MCF 10A (cell line): ENCODE measurements around the gene POC1B. TPM values are rescaled to one million over a fixed set of nuclear protein-coding genes. Genes with fewer than 3 reads are reported as not detected.

Source experiments
- BruUV-seq: library from RNA; stranded (reverse); fragments of 400-500 nt; replicated peaks from 2 replicates; lab custom pipeline; 2021; lab: Mats Ljungman, UMichigan
- CTCF ChIA-PET: fragments of 300-600 bp; sonication (Branson Sonifier 250); formaldehyde crosslinking; extraction: SDS; loops from one replicate; lab custom pipeline; 2021; ENCODE audit warnings: antibody characterized with exemption, inconsistent platforms; lab: Yijun Ruan, JAX
- POLR2A ChIA-PET: fragments of 300-600, 350-650 bp; sonication (Branson Sonifier 250); formaldehyde crosslinking; extraction: SDS; loops from one replicate; lab custom pipeline; 2020; ENCODE audit warnings: antibody characterized with exemption, inconsistent platforms; lab: Yijun Ruan, JAX
- DNase-seq: peaks from one replicate; pipeline ENCODE4 v3.0.0-alpha.2; 2018; ENCODE audit not compliant: unreplicated experiment
- H3K27ac Mint-ChIP-seq: one replicate; pipeline ENCODE4 v1.8.0; 2022; ENCODE audit warnings: mild to moderate bottlenecking, low read depth, mixed read lengths; ENCODE audit not compliant: unreplicated experiment
- H3K27me3 Mint-ChIP-seq: one replicate; pipeline ENCODE4 v1.8.0; 2022; ENCODE audit warnings: mixed read lengths; ENCODE audit not compliant: insufficient read depth, unreplicated experiment
- H3K36me3 Mint-ChIP-seq: one replicate; pipeline ENCODE4 v1.8.0; 2022; ENCODE audit warnings: mild to moderate bottlenecking, moderate library complexity, mixed read lengths; ENCODE audit not compliant: insufficient read depth, unreplicated experiment
- H3K4me1 Mint-ChIP-seq: one replicate; pipeline ENCODE4 v1.8.0; 2022; ENCODE audit warnings: mixed read lengths; ENCODE audit not compliant: insufficient read depth, unreplicated experiment
- H3K4me3 Mint-ChIP-seq: one replicate; pipeline ENCODE4 v1.8.0; 2022; ENCODE audit warnings: mild to moderate bottlenecking, moderate library complexity, mixed read lengths; ENCODE audit not compliant: unreplicated experiment
- H3K9me3 Mint-ChIP-seq: one replicate; pipeline ENCODE4 v1.8.0; 2022; ENCODE audit warnings: mixed read lengths; ENCODE audit not compliant: unreplicated experiment
- intact Hi-C: fragments of 100-400 bp; cut with micrococcal nuclease; formaldehyde crosslinking; loops from 2 replicates; pipeline ENCODE4 v1.14.1; 2022
- total RNA-seq: library from RNA; stranded (reverse); gene quantifications from 2 replicates; pipeline ENCODE4 v1.2.3, GENCODE V29; 2022
- TF ChIP-seq, protein P1 (sequence below): fragments of 200-600 bp; IDR thresholded peaks from one replicate; pipeline ENCODE4 v1.8.0; 2022; ENCODE audit warnings: antibody characterized with exemption, mild to moderate bottlenecking; ENCODE audit not compliant: unreplicated experiment

Gene POC1B
- total RNA-seq, 1 experiment from 2014 or later, result 14.8 TPM

DNA sequence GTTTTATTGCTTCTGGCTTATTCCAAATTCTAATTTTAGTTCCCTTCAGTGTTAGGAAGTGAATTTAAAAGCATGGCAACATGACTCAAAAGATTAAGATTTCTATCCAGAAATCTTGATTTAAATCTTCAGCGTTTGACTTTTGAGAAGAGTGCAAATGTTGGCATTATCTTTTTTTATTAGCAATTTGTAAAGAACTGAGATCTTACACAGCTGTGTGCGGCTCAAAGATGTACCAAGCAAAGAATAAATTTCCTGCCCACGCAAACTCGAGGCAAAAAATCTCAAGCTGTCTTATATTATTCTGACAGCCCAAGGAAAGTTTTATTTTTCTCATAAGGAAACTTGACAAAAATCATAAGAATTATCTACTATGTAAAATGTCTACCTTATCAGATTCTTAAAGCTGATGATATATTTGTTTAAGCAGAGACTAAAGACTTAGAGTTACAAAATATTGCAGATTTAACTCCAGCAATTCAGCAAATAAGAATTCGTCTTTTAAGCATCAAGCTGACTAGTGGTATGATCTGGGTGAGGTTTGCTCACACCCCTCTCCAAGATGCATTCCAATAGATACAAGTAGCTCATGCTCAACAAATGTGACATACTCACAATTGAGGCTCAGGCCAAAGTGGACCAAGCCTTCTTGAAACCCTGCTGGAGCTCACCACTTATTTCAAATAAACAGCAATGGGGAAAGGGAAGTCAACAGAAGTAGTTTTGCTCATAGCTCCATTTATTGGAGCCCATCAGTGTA is 47.4 kb upstream of the POC1B start:
- ChIA-PET CTCF (interaction anchor here (0.6 to 1.6 kb wide), 3 partner anchors 9 to 1368 kb away, joined by 3 to 6 read pairs (median 3); no protein-coding TSS in a partner anchor), POLR2A (interaction anchor here (0.8 to 1.9 kb wide), 5 partner anchors 7 to 29 kb away, joined by 3 to 8 read pairs (median 3); no protein-coding TSS in a partner anchor)
- H3K27ac Mint-ChIP-seq, result no peak overlapping the region
- no peak for DNase-seq
- intact Hi-C loops, result no loop called here
- TF ChIP-seq, protein P1, sequence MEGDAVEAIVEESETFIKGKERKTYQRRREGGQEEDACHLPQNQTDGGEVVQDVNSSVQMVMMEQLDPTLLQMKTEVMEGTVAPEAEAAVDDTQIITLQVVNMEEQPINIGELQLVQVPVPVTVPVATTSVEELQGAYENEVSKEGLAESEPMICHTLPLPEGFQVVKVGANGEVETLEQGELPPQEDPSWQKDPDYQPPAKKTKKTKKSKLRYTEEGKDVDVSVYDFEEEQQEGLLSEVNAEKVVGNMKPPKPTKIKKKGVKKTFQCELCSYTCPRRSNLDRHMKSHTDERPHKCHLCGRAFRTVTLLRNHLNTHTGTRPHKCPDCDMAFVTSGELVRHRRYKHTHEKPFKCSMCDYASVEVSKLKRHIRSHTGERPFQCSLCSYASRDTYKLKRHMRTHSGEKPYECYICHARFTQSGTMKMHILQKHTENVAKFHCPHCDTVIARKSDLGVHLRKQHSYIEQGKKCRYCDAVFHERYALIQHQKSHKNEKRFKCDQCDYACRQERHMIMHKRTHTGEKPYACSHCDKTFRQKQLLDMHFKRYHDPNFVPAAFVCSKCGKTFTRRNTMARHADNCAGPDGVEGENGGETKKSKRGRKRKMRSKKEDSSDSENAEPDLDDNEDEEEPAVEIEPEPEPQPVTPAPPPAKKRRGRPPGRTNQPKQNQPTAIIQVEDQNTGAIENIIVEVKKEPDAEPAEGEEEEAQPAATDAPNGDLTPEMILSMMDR, result no peak
- BruUV-seq, result no TSS peak
- peaks cover 40% of the 10 kb centered on the region for H3K4me1 Mint-ChIP-seq
- no peaks in the 10 kb centered on the region for H3K9me3 Mint-ChIP-seq
- no peaks in the 10 kb centered on the region for H3K27me3 Mint-ChIP-seq
- peaks cover 6% of the 10 kb centered on the region for H3K36me3 Mint-ChIP-seq
- no peak overlapping the region for H3K4me3 Mint-ChIP-seq

DNA sequence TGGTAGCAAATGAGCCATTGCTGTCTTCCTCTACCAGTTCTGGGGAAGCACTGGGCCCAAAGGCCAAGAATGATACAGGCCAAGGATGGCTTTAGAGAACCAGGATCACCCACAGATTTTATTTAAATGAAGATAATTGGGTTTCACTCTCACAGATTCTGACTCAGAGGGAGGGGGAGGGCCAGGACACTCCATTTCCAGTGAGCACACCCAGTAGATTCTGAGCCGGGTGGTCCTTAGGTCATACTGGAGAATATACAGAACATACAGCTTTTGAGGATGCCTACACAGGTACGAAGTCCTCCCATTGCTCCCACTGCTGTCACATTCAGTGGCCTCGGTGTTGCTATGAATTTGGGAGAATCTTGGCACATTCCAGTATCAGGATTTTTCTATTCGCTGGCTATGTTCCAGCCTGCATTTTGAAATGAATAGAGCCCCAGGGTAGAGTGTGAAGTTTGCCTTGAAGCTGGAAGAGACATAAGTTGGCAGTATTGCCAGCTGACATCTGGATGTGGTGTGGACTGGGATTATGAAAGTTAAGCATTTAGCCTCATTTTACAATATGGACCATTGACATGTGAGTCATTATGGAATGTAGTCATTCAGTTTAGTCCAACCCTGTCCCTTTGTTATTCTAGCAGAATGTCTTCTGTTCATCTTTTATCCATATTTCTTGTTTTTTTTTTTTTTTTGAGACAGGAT is 45.8 kb upstream of the POC1B start:
- peak overlapping the region; percentile 44 for H3K27ac Mint-ChIP-seq
- peaks cover 54% of the 10 kb centered on the region for H3K4me1 Mint-ChIP-seq
- POLR2A ChIA-PET, result interaction anchor here (0.5 to 1.9 kb wide), 11 partner anchors 9 to 1318 kb away, joined by 3 to 10 read pairs (median 3); partner anchors contain the start of gene ATP2B1
- no peak overlapping the region for H3K4me3 Mint-ChIP-seq
- H3K27me3 Mint-ChIP-seq, result no peaks in the 10 kb centered on the region
- H3K9me3 Mint-ChIP-seq, result no peaks in the 10 kb centered on the region
- intact Hi-C loops, result no loop called here
- no TSS peak for BruUV-seq
- DNase-seq, result peak; percentile 68
- H3K36me3 Mint-ChIP-seq, result peaks cover 6% of the 10 kb centered on the region
- TF ChIP-seq, protein P1, result no peak
- CTCF ChIA-PET, result interaction anchor here (0.8 to 1.6 kb wide), 3 partner anchors 28 to 1369 kb away, joined by 3 to 6 read pairs (median 4); no protein-coding TSS in a partner anchor

DNA sequence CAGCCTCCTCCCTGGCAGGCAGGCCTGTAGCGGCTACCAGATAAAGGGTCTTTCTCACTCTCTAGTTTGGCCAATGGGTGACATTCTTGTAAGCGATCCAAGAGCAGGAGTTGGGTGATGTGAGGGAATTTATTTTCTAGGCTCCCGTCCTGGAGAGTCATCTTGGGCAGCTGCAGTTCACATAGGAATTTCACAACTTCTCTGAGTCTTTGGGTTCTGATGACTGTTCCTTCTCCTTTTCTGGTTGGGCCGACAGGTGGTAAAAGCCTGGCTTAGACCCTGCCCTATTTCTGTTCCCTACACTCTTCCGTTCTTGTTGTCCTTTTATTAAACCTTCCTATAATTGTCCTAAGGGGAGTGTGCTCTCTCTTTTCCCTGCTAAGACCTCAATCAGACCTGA is 42.6 kb upstream of the POC1B start:
- H3K4me3 Mint-ChIP-seq, result no peak overlapping the region
- DNase-seq, result peak; percentile 46

More for the DNA sequence above, 42.6 kb upstream of the POC1B start:
- BruUV-seq, result no TSS peak
- H3K27ac Mint-ChIP-seq, result peak overlapping the region; percentile 41
- peaks cover 61% of the 10 kb centered on the region for H3K4me1 Mint-ChIP-seq
- intact Hi-C loops, result no loop called here
- ChIA-PET POLR2A (interaction anchor here (0.7 to 1.3 kb wide), 4 partner anchors 11 to 140 kb away, joined by 3 to 5 read pairs (median 3); partner anchors contain the start of genes ATP2B1 and GALNT4), CTCF (interaction anchor here (0.7 to 1.3 kb wide), 2 partner anchors 24 to 38 kb away, joined by 3 to 5 read pairs; no protein-coding TSS in a partner anchor)
- no peaks in the 10 kb centered on the region for H3K27me3 Mint-ChIP-seq
- H3K9me3 Mint-ChIP-seq, result no peaks in the 10 kb centered on the region
- TF ChIP-seq, protein P1, result no peak
- H3K36me3 Mint-ChIP-seq, result peaks cover 6% of the 10 kb centered on the region
